K562 (cell line): ENCODE data around the gene RPL15. TPM values are rescaled to one million over a fixed set of nuclear protein-coding genes. Genes with fewer than 3 reads are reported as not detected.

Experiments
- BACH1 ChIP-seq: fragments of 200-800 bp; sonication (Bioruptor generic); IDR thresholded peaks from 2 replicates; pipeline ENCODE4 v1.6.1; 2016; ENCODE audit warnings: missing genetic modification characterization, missing compliant biosample characterization
- CCAR2 ChIP-seq: fragments of 200-400 bp; formaldehyde crosslinking; IDR thresholded peaks from 2 replicates; pipeline ENCODE4 v1.6.1; 2017; ENCODE audit warnings: mild to moderate bottlenecking, low read depth, low read length
- HNRNPH1 ChIP-seq: fragments of 200-400 bp; formaldehyde crosslinking; optimal IDR thresholded peaks from 2 replicates; pipeline ENCODE3; 2017; ENCODE audit warnings: low read depth, mild to moderate bottlenecking, low read length, moderate library complexity
- JUND ChIP-seq, 2 experiments: IDR thresholded peaks; 2 replicates in 1 of 2; 3 replicates in 1 of 2; pipeline ENCODE4 v1.6.1; 2011; ENCODE audit warnings: borderline replicate concordance in 2 of 2, low read depth in 2 of 2, low read length in 2 of 2, improper control_type of control experiment in 1 of 2, missing biosample characterization in 1 of 2, missing genetic modification characterization in 1 of 2, missing genetic modification reagents in 1 of 2
- NCOA4 ChIP-seq: fragments of 450-650 bp; IDR thresholded peaks from 2 replicates; pipeline ENCODE4 v1.6.1; 2018; ENCODE audit warnings: mild to moderate bottlenecking; ENCODE audit not compliant: partially characterized antibody
- NONO ChIP-seq, 2 experiments: fragments of 200-400 bp in 1 of 2; fragments of 450-650 bp in 1 of 2; formaldehyde crosslinking in 1 of 2; IDR thresholded peaks; 2 replicates each; pipeline ENCODE4 v1.6.1; 2017; ENCODE audit warnings: low read depth in 2 of 2, mild to moderate bottlenecking in 2 of 2, moderate library complexity in 2 of 2, low read length in 1 of 2
- PYGO2 ChIP-seq: fragments of 450-650 bp; IDR thresholded peaks from 2 replicates; pipeline ENCODE4 v1.6.1; 2016; ENCODE audit warnings: mild to moderate bottlenecking, missing genetic modification characterization, moderate library complexity, missing compliant biosample characterization
- SUPT5H ChIP-seq: fragments of 450-650 bp; IDR thresholded peaks from 2 replicates; pipeline ENCODE4 v1.6.1; 2016
- ZBTB1 ChIP-seq: sonication (generic); formaldehyde crosslinking; IDR thresholded peaks from 2 replicates; pipeline ENCODE4 v1.8.1; 2023; ENCODE audit warnings: missing genetic modification reagents, low read depth, mild to moderate bottlenecking, borderline replicate concordance
- ZEB2 ChIP-seq: fragments of 450-650 bp; IDR thresholded peaks from 2 replicates; pipeline ENCODE4 v1.6.1; 2016
- ZNF12 ChIP-seq: sonication (generic); formaldehyde crosslinking; IDR thresholded peaks from 2 replicates; pipeline ENCODE4 v1.4.0; 2020; ENCODE audit warnings: mild to moderate bottlenecking, missing genetic modification reagents
- ZNF263 ChIP-seq: sonication (generic); formaldehyde crosslinking; IDR thresholded peaks from 2 replicates; pipeline ENCODE4 v1.8.0; 2022; ENCODE audit warnings: mild to moderate bottlenecking, missing genetic modification reagents, borderline replicate concordance
- ZNF699 ChIP-seq: fragments of 250-450 bp; sonication (Bioruptor Pico); IDR thresholded peaks from 2 replicates; pipeline ENCODE4 v1.8.0; 2021; ENCODE audit warnings: mild to moderate bottlenecking, moderate library complexity; ENCODE audit not compliant: insufficient replicate concordance
- polyA plus RNA-seq, 8 experiments: library from polyadenylated mRNA; depleted of rRNA in 4 of 8; stranded (reverse) in 5 of 8; unstranded in 3 of 8; fragments of >200 nt; fragmentation: Nextera tagmentation in 2 of 8; fragmentation: Illumina TruSeq in 1 of 8; extraction: Ambion mirVana in 2 of 8; extraction: Trizol in 1 of 8; gene quantifications; 2 replicates each; pipeline versions ENCODE4 v1.2.1 to v1.2.3, GENCODE V29; 2011 to 2014; ENCODE audit warnings: inconsistent platforms in 1 of 8, missing spikeins in 1 of 8
- total RNA-seq, 7 experiments: library from RNA; depleted of rRNA in 6 of 7; stranded (reverse); fragments of >200 nt in 6 of 7; fragmentation: Illumina TruSeq in 2 of 7; extraction: Trizol in 2 of 7; gene quantifications; 2 replicates each; pipeline versions ENCODE4 v1.2.1 to v1.2.3, GENCODE V29; 2011 to 2021; ENCODE audit warnings: low replicate concordance in 1 of 7
- TF ChIP-seq, protein P1 (sequence below): IDR thresholded peaks from 3 replicates; pipeline ENCODE4 v1.6.1; 2011; ENCODE audit warnings: borderline replicate concordance, mild to moderate bottlenecking, moderate library complexity; ENCODE audit not compliant: insufficient read length; ENCODE audit errors: extremely low read depth
- TF ChIP-seq, protein P2 (sequence below): fragments of 450-650 bp; conservative IDR thresholded peaks from 2 replicates; pipeline ENCODE4 v1.6.1; 2016; ENCODE audit warnings: missing genetic modification characterization, low read depth, mild to moderate bottlenecking, control low read depth, missing compliant biosample characterization
- TF ChIP-seq, protein P3 (sequence below): fragments of 250-450 bp; sonication (Bioruptor Pico); IDR thresholded peaks from 2 replicates; pipeline ENCODE4 v1.4.0; 2020

Gene RPL15
- total and polyA plus RNA-seq, 9 of the 15 experiments (the other 6 are each of a cell fraction or from before 2014, with no cell fraction given), result 2,393 to 8,850 (median 3,928) TPM

DNA sequence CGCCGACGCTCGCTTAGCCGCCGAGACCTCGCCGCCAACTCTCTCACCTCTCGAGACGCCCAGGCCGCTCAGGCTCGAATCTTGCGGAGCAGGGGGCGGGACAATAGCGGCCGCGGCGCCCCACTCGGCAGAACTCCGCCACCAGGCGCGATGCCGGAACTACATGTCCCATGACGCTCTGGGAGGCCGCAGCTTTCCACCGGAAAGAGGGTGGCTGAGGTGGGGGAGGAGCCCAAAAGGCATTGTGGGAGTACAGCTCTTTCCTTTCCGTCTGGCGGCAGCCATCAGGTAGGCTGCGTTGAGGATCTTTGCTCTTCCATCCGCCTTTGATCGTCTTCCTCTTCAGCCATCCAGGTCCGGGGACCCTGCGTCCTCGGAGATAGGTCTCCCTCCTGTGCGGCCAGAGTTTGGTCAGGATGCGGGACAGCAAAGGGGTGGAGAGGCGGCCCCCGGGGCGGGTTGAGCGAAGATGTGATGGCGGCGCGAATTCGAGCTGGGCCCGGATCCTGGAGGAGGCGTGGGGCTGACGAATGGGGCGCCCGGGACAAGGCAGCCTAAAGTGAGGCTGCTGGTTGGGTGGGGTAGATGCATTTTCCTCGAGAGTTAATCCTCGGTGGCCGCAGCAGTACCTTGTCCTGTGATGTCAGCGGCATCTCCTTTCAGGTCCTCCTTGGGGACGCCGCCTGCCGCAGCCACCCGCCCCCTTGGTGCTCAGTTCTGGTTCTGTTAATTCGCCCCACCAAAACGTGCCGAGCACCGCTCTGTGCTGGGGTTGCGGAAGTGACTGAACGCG lies at the start of gene RPL15, which contains the start of gene NKIRAS1 (continued):
- TF ChIP-seq HNRNPH1 (no peak), NONO (IDR thresholded peaks at IDR 0.05; ENCODE audit: low read depth in 2 of 2, low read length in 1 of 2) (peak in 1 of 2 experiments; percentile 61; a peak in 2 of 4 replicates), ZNF12 (peak; percentile 31; the same call in 1 of the 2 replicates), ZEB2 (no peak; the same call in 1 of the 2 replicates), ZNF699 (CRISPR knock-in tag) (no peak), PYGO2 (tag) (peak; percentile 58; the same call in 1 of the 2 replicates), NCOA4 (no peak), ZBTB1 (CRISPR knock-in tag) (peak; percentile 90; the same call in 1 of the 2 replicates), BACH1 (tag) (peak; percentile 62; the same call in 1 of the 2 replicates), ZNF263 (CRISPR knock-in tag) (peak; percentile 75), CCAR2 (no peak), JUND (IDR thresholded peaks at IDR 0.05; ENCODE audit: borderline replicate concordance, low read depth, low read length) (peak; percentile 64), JUND (tag; IDR thresholded peaks at IDR 0.05; ENCODE audit: borderline replicate concordance, low read depth, low read length) (peak; percentile 75; the same call in 2 of the 3 replicates), SUPT5H (peak; percentile 100)
- TF ChIP-seq, protein P1, sequence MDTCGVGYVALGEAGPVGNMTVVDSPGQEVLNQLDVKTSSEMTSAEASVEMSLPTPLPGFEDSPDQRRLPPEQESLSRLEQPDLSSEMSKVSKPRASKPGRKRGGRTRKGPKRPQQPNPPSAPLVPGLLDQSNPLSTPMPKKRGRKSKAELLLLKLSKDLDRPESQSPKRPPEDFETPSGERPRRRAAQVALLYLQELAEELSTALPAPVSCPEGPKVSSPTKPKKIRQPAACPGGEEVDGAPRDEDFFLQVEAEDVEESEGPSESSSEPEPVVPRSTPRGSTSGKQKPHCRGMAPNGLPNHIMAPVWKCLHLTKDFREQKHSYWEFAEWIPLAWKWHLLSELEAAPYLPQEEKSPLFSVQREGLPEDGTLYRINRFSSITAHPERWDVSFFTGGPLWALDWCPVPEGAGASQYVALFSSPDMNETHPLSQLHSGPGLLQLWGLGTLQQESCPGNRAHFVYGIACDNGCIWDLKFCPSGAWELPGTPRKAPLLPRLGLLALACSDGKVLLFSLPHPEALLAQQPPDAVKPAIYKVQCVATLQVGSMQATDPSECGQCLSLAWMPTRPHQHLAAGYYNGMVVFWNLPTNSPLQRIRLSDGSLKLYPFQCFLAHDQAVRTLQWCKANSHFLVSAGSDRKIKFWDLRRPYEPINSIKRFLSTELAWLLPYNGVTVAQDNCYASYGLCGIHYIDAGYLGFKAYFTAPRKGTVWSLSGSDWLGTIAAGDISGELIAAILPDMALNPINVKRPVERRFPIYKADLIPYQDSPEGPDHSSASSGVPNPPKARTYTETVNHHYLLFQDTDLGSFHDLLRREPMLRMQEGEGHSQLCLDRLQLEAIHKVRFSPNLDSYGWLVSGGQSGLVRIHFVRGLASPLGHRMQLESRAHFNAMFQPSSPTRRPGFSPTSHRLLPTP, result no peak
- TF ChIP-seq, protein P2, sequence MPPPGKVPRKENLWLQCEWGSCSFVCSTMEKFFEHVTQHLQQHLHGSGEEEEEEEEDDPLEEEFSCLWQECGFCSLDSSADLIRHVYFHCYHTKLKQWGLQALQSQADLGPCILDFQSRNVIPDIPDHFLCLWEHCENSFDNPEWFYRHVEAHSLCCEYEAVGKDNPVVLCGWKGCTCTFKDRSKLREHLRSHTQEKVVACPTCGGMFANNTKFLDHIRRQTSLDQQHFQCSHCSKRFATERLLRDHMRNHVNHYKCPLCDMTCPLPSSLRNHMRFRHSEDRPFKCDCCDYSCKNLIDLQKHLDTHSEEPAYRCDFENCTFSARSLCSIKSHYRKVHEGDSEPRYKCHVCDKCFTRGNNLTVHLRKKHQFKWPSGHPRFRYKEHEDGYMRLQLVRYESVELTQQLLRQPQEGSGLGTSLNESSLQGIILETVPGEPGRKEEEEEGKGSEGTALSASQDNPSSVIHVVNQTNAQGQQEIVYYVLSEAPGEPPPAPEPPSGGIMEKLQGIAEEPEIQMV (tag), result no peak
- TF ChIP-seq, protein P3, sequence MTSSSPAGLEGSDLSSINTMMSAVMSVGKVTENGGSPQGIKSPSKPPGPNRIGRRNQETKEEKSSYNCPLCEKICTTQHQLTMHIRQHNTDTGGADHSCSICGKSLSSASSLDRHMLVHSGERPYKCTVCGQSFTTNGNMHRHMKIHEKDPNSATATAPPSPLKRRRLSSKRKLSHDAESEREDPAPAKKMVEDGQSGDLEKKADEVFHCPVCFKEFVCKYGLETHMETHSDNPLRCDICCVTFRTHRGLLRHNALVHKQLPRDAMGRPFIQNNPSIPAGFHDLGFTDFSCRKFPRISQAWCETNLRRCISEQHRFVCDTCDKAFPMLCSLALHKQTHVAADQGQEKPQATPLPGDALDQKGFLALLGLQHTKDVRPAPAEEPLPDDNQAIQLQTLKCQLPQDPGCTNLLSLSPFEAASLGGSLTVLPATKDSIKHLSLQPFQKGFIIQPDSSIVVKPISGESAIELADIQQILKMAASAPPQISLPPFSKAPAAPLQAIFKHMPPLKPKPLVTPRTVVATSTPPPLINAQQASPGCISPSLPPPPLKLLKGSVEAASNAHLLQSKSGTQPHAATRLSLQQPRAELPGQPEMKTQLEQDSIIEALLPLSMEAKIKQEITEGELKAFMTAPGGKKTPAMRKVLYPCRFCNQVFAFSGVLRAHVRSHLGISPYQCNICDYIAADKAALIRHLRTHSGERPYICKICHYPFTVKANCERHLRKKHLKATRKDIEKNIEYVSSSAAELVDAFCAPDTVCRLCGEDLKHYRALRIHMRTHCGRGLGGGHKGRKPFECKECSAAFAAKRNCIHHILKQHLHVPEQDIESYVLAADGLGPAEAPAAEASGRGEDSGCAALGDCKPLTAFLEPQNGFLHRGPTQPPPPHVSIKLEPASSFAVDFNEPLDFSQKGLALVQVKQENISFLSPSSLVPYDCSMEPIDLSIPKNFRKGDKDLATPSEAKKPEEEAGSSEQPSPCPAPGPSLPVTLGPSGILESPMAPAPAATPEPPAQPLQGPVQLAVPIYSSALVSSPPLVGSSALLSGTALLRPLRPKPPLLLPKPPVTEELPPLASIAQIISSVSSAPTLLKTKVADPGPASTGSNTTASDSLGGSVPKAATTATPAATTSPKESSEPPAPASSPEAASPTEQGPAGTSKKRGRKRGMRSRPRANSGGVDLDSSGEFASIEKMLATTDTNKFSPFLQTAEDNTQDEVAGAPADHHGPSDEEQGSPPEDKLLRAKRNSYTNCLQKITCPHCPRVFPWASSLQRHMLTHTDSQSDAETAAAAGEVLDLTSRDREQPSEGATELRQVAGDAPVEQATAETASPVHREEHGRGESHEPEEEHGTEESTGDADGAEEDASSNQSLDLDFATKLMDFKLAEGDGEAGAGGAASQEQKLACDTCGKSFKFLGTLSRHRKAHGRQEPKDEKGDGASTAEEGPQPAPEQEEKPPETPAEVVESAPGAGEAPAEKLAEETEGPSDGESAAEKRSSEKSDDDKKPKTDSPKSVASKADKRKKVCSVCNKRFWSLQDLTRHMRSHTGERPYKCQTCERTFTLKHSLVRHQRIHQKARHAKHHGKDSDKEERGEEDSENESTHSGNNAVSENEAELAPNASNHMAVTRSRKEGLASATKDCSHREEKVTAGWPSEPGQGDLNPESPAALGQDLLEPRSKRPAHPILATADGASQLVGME, result peak; percentile 82
